Parathyroid adenoma (tissue), 2 donors: ENCODE results near the gene BCL11B.

Experiments used
- H2AFZ ChIP-seq: fragments of 300-600 bp; sonication (generic); one replicate; pipeline ENCODE4 v1.7.0; 2017; ENCODE audit warnings: antibody characterized with exemption, mild to moderate bottlenecking
- H3K27ac ChIP-seq: fragments of 300-600 bp; sonication (generic); one replicate; pipeline ENCODE4 v1.7.0; 2017
- H3K27me3 ChIP-seq: fragments of 300-600 bp; sonication (generic); one replicate; pipeline ENCODE4 v1.7.0; 2017; ENCODE audit warnings: low read length; ENCODE audit not compliant: control insufficient read depth, insufficient read depth
- H3K36me3 ChIP-seq: fragments of 300-600 bp; sonication (generic); one replicate; pipeline ENCODE4 v1.7.0; 2017; ENCODE audit warnings: low read length; ENCODE audit not compliant: control insufficient read depth, insufficient read depth
- H3K4me1 ChIP-seq: fragments of 300-600 bp; sonication (generic); one replicate; pipeline ENCODE4 v1.7.0; 2017; ENCODE audit warnings: control low read depth
- H3K4me2 ChIP-seq: fragments of 300-600 bp; sonication (generic); one replicate; pipeline ENCODE4 v1.7.0; 2017; ENCODE audit warnings: low read length
- H3K4me3 ChIP-seq: fragments of 300-600 bp; sonication (generic); one replicate; pipeline ENCODE4 v1.7.0; 2017; ENCODE audit warnings: low read depth, low read length
- H3K79me2 ChIP-seq: fragments of 300-600 bp; sonication (generic); one replicate; pipeline ENCODE4 v1.7.0; 2017; ENCODE audit warnings: control low read depth
- H3K9ac ChIP-seq: fragments of 300-600 bp; sonication (generic); one replicate; pipeline ENCODE4 v1.7.0; 2017; ENCODE audit warnings: mild to moderate bottlenecking
- H3K9me3 ChIP-seq: fragments of 300-600 bp; sonication (generic); one replicate; pipeline ENCODE4 v1.7.0; 2017; ENCODE audit warnings: low read length; ENCODE audit not compliant: control insufficient read depth
- CTCF ChIP-seq: fragments of 300-600 bp; sonication (generic); IDR thresholded peaks from one replicate; pipeline ENCODE4 v1.7.0; 2017; ENCODE audit warnings: antibody characterized with exemption, mild to moderate bottlenecking
- donor health status: primary hyperparathyroidism.

The BCL11B gene

DNA sequence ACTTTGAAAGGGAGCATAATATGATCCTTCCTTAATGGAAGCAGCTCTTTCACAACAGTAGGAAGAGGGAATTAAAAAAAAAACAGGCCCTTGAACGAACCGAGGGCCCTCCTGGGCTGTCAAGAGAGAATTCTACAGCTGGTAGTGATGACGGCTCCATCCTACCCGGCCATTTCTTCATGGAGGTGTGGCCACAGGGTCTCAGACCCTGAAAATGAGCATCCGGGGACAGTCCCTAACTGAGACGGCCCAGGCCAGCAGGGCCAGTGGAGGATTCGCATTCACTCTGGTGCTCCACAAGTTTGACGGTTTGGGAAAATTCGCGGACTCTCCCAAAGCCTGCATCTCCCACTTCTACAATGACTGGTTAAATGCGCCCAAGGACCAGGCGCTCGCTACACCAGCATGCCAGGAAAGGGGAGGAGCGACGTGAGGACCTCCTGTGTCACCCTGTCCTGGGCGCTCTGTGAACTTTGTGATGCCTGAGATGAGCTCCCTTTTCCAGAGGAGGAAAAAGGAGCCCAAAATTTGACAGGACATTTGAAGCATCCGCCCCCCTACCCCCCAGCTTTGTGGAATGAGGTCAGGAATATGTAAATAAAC is 66.8 kb downstream of the BCL11B start:
- no peak overlapping the region for H3K4me3 ChIP-seq
- H3K36me3 ChIP-seq, result no peaks in the 10 kb centered on the region
- H3K4me1 ChIP-seq, result no peaks in the 10 kb centered on the region

GRCh38 chr14:99203801-99204200 is 68.2 kb downstream of the BCL11B start:
- H3K79me2 ChIP-seq, result no peaks in the 10 kb centered on the region
- H3K4me2 ChIP-seq, result no peak overlapping the region
- H3K4me1 ChIP-seq, result no peaks in the 10 kb centered on the region
- no peaks in the 10 kb centered on the region for H3K36me3 ChIP-seq
- no peaks in the 10 kb centered on the region for H3K27me3 ChIP-seq
- H2AFZ ChIP-seq, result no peak overlapping the region
- H3K4me3 ChIP-seq, result no peak overlapping the region
- no peak for TF ChIP-seq CTCF
- H3K27ac ChIP-seq, result no peak overlapping the region
- H3K9ac ChIP-seq, result no peak overlapping the region
- no peaks in the 10 kb centered on the region for H3K9me3 ChIP-seq

More for the DNA sequence above, 66.8 kb downstream of the BCL11B start:
- Histone ChIP-seq H2AFZ (no peak overlapping the region), H3K4me2 (no peak overlapping the region), H3K9ac (no peak overlapping the region), H3K79me2 (no peaks in the 10 kb centered on the region), H3K27ac (no peak overlapping the region), H3K9me3 (no peaks in the 10 kb centered on the region), H3K27me3 (no peaks in the 10 kb centered on the region)
- TF ChIP-seq CTCF, result no peak

DNA sequence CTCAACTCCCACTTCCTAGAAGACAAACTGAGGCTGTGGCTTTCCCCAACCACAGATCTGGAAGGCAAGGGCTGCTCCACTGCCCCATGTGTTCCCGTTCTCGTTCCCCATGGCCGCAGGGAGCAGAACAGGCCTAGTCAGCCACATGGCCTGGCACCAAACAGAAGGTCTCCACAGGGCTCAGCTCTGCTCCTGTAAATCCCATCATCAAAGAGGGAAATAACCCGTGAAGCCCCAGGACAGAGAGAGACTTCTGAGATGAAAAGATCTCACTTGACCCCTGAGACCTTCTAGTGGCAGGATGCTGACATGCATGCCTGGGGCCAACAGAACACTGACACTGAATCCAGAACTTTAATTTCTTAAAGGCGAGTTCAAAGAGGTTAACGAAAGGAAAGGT is 68.9 kb downstream of the BCL11B start:
- H3K9ac ChIP-seq, result no peak overlapping the region
- no peaks in the 10 kb centered on the region for H3K36me3 ChIP-seq
- no peak overlapping the region for H3K4me3 ChIP-seq
- TF ChIP-seq CTCF, result no peak
- no peak overlapping the region for H3K4me2 ChIP-seq
- no peaks in the 10 kb centered on the region for H3K79me2 ChIP-seq
- H3K27me3 ChIP-seq, result no peaks in the 10 kb centered on the region
- no peaks in the 10 kb centered on the region for H3K9me3 ChIP-seq
- H3K27ac ChIP-seq, result no peak overlapping the region
- H3K4me1 ChIP-seq, result no peaks in the 10 kb centered on the region
- no peak overlapping the region for H2AFZ ChIP-seq

DNA sequence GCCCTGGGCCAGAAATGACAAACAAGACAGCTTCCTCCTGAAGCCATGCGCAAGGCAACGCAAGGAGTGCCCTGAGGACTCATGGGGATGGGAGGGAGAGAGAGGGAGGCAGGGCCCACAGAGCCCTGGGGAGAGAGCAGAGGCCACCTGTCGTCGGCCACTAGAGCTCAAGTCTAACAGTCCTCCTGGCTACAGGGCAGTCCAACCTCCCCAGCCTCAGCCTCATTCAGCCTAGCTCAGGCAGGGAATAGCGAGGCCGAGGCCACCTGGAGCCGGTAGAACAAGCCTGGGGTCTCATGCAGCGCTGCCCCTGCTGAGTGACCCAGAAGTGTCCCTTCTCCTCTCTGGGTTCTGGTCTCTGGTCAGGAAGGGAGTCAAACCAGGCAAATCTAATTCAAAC is 69.5 kb downstream of the BCL11B start:
- H3K4me1 ChIP-seq, result no peaks in the 10 kb centered on the region
- H3K4me3 ChIP-seq, result no peak overlapping the region
- H2AFZ ChIP-seq, result no peak overlapping the region
- no peak overlapping the region for H3K27ac ChIP-seq
- no peaks in the 10 kb centered on the region for H3K9me3 ChIP-seq
- no peak overlapping the region for H3K4me2 ChIP-seq
- no peaks in the 10 kb centered on the region for H3K79me2 ChIP-seq
- no peak for TF ChIP-seq CTCF
- H3K36me3 ChIP-seq, result no peaks in the 10 kb centered on the region
- H3K27me3 ChIP-seq, result no peaks in the 10 kb centered on the region
- H3K9ac ChIP-seq, result no peak overlapping the region

DNA sequence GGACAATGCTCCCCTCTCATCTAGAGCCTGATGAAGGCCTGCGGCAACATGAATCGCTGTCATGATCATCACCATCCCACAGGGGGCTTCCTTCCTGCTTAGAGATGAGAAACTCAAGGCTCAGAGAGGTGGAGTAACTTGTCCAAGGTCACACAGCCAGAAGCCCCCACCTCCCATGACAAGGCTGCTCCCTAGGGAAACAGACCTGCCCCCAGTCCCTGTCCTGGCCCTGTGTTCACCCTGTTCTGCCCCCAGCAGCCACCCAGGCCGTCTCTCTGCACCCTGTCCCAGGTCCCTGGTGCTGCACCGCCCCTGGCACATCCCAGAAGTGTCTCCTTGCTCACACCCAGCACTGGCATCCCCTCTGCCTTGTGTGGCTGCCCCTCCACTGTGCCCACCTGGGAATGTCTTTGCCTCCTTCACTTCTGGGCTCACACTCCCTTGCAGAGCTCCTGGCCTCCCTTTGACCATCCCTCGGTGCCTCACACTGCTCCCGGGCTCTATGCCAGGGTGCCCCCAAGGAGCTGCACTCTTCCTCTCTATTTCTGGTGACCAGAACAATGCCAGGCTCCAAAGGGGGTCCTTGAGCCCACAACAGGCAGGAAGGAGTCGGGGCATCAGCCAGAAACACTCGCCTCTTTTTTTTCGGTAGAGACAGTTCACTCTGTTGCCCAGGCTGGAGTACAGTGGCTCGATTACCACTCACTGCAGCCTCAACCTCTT is 70.5 kb downstream of the BCL11B start:
- Histone ChIP-seq H3K4me2 (no peak overlapping the region), H3K9ac (no peak overlapping the region), H3K27me3 (no peaks in the 10 kb centered on the region), H3K4me1 (no peaks in the 10 kb centered on the region), H3K36me3 (no peaks in the 10 kb centered on the region), H3K27ac (no peak overlapping the region), H2AFZ (no peak overlapping the region), H3K4me3 (no peak overlapping the region), H3K79me2 (no peaks in the 10 kb centered on the region), H3K9me3 (no peaks in the 10 kb centered on the region)
- TF ChIP-seq CTCF, result no peak
